ENCODE measurements around the gene TFAM. TPM values are rescaled to one million over a fixed set of nuclear protein-coding genes. Genes with fewer than 3 reads are reported as not detected.
A peak's percentile ranks its signal among the peaks of the same experiment; 100 is the strongest.

TFAM gene
- total RNA-seq, 1 experiment from 2014 or later = 74.4 TPM

DNA sequence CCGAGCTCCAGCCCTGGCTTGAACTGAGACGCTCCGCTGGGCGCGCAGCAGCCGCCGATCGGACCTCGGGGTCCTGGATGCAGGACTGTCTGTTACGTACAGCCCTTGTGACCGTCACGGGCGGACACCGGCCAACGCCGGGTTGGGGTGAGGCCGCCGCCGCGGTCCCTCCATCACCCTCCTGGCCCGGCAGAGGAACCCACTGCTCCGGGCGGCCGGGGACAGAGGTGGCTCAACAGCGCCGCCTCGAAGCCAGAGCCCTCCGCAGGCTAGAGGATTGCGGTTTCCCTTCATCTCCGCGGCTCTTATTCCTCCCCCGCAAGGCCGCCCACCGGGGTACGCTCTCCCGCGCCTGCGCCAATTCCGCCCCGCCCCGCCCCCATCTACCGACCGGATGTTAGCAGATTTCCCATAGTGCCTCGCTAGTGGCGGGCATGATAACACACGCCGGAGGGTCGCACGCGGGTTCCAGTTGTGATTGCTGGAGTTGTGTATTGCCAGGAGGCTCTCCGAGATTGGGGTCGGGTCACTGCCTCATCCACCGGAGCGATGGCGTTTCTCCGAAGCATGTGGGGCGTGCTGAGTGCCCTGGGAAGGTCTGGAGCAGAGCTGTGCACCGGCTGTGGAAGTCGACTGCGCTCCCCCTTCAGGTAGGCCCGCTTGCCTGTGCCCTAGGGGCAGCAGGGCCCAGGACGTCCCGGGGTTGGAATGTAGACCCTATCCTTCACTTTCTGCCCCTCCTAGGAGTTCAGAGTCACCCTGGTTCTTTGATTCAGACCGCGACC lies at the start of gene TFAM (continued):
- TF ChIP-seq IRF1 (CRISPR knock-in tag; IDR thresholded peaks at IDR 0.05) = no peak
- TF ChIP-seq ATF1 (CRISPR knock-in tag; IDR thresholded peaks at IDR 0.05) = no peak; the same call in 1 of the 2 replicates
- peak; percentile 91 for TF ChIP-seq SP1 (CRISPR knock-in tag; conservative IDR thresholded peaks at IDR 0.05)
- no peak for TF ChIP-seq ZNF138 (CRISPR knock-in tag; conservative IDR thresholded peaks at IDR 0.05)
- no peak for TF ChIP-seq IRF2 (CRISPR knock-in tag; IDR thresholded peaks at IDR 0.05; ENCODE audit: borderline replicate concordance, low read depth)
- peak; percentile 3; the same call in 1 of the 2 replicates for TF ChIP-seq PRRX2 (CRISPR knock-in tag; IDR thresholded peaks at IDR 0.05)
- no peak for TF ChIP-seq STAT6 (CRISPR knock-in tag; conservative IDR thresholded peaks at IDR 0.05; ENCODE audit: low read depth)
- TF ChIP-seq, protein P1, sequence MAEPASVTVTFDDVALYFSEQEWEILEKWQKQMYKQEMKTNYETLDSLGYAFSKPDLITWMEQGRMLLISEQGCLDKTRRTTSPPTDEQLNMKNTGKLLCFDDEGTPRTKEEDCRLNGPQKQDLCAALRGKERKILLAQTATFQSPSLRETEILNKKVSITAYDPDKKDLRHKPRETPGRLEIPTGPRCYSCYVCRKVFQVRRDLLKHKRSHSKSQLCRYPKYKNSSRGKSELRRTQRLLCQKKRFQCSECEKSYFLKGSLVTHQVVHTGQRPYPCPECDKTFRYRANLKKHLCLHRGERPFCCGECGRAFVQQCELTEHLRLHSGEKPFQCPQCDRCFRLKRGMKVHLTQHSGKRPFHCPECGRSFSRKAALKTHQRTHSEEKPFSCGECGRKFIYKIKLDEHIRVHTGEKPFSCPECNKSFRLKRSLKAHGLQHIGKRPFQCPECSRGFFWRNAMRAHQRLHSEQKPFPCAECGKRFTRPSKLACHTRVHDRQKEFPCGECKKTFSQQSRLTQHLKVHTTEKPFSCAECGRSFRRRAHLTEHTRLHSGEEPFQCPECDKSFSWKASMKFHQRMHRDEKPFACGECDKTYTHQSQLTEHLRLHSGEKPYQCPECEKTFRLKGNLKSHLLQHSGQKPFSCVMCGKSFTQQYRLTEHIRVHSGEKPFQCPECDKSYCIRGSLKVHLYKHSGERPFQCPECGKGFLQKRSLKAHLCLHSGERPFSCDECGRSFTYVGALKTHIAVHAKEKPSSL (CRISPR knock-in tag; conservative IDR thresholded peaks at IDR 0.05) = no peak
- no peak for TF ChIP-seq SOX15 (CRISPR knock-in tag; IDR thresholded peaks at IDR 0.05)
- no peak for TF ChIP-seq RORB (CRISPR knock-in tag; IDR thresholded peaks at IDR 0.05)
- TF ChIP-seq TP53 (CRISPR knock-in tag; IDR thresholded peaks at IDR 0.05) = no peak
- no peak for TF ChIP-seq JUN (CRISPR knock-in tag; IDR thresholded peaks at IDR 0.05)
- no peak for TF ChIP-seq EMX1 (CRISPR knock-in tag; IDR thresholded peaks at IDR 0.05)
- peak; percentile 66; the same call in 1 of the 2 replicates for TF ChIP-seq GABPB1 (CRISPR knock-in tag; IDR thresholded peaks at IDR 0.05)
- no peak for TF ChIP-seq ZBTB21 (CRISPR knock-in tag; IDR thresholded peaks at IDR 0.05; ENCODE audit: borderline replicate concordance)
- TF ChIP-seq NR2C2 (CRISPR knock-in tag; IDR thresholded peaks at IDR 0.05) = no peak
- 0 out of 2 replicates have a peak, but pooled peaks have one; percentile 25 for TF ChIP-seq E2F4 (CRISPR knock-in tag; IDR thresholded peaks at IDR 0.05; ENCODE audit: borderline replicate concordance, low read depth)
- no peak for TF ChIP-seq JAZF1 (CRISPR knock-in tag; IDR thresholded peaks at IDR 0.05)
- peak; percentile 90; the same call in 1 of the 2 replicates for TF ChIP-seq FOXK1 (CRISPR knock-in tag; IDR thresholded peaks at IDR 0.05)
- TF ChIP-seq ZBTB43 (CRISPR knock-in tag; IDR thresholded peaks at IDR 0.05) = peak; percentile 76
- TF ChIP-seq NFE2L1 (CRISPR knock-in tag; IDR thresholded peaks at IDR 0.05) = peak; percentile 60; the same call in 1 of the 2 replicates
- TF ChIP-seq, protein P2, sequence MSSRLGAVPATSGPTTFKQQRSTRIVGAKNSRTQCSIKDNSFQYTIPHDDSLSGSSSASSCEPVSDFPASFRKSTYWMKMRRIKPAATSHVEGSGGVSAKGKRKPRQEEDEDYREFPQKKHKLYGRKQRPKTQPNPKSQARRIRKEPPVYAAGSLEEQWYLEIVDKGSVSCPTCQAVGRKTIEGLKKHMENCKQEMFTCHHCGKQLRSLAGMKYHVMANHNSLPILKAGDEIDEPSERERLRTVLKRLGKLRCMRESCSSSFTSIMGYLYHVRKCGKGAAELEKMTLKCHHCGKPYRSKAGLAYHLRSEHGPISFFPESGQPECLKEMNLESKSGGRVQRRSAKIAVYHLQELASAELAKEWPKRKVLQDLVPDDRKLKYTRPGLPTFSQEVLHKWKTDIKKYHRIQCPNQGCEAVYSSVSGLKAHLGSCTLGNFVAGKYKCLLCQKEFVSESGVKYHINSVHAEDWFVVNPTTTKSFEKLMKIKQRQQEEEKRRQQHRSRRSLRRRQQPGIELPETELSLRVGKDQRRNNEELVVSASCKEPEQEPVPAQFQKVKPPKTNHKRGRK (CRISPR knock-in tag; IDR thresholded peaks at IDR 0.05; ENCODE audit: borderline replicate concordance) = no peak
- TF ChIP-seq ZNF532 (CRISPR knock-in tag; IDR thresholded peaks at IDR 0.05; ENCODE audit: borderline replicate concordance) = no peak

Measured in WTC11 (cell line).